Activated T-cell treated with anti-CD3 and anti-CD28 coated beads, Interleukin-2, amount 50 U/mL, for 24 hours (primary cell): Measurements from ENCODE around the gene XXYLT1.

Source experiments
- DNase-seq: peaks from one replicate; pipeline ENCODE4 v3.0.0-alpha.2; 2020
- H3K27ac Mint-ChIP-seq: 2 replicates; pipeline ENCODE4 v1.8.0; 2020; ENCODE audit warnings: mild to moderate bottlenecking, mixed read lengths
- H3K27me3 Mint-ChIP-seq: 2 replicates; pipeline ENCODE4 v1.8.0; 2020; ENCODE audit warnings: mixed read lengths
- H3K36me3 Mint-ChIP-seq: 2 replicates; pipeline ENCODE4 v1.8.0; 2020; ENCODE audit warnings: low read depth, mixed read lengths
- H3K4me1 Mint-ChIP-seq: 2 replicates; pipeline ENCODE4 v1.8.0; 2020; ENCODE audit warnings: low read depth, mixed read lengths
- H3K4me3 Mint-ChIP-seq: 2 replicates; pipeline ENCODE4 v1.8.0; 2020; ENCODE audit warnings: mild to moderate bottlenecking, moderate library complexity, mixed read lengths
- H3K9me3 Mint-ChIP-seq: 2 replicates; pipeline ENCODE4 v1.8.0; 2020; ENCODE audit warnings: mixed read lengths

XXYLT1 gene

GRCh38 chr3:195177422-195178123 lies 93.4 kb downstream of the XXYLT1 start:
- Mint-ChIP-seq H3K36me3 (peaks cover 17% of the 10 kb centered on the region), H3K4me3 (no peak overlapping the region), H3K27me3 (no peaks in the 10 kb centered on the region), H3K9me3 (no peaks in the 10 kb centered on the region), H3K4me1 (peaks cover 22% of the 10 kb centered on the region), H3K27ac (no peak overlapping the region)
- no peak for DNase-seq

GRCh38 chr3:195176776-195177175 lies 94.2 kb downstream of the XXYLT1 start:
- H3K27ac Mint-ChIP-seq, result no peak overlapping the region
- DNase-seq, result no peak
- no peaks in the 10 kb centered on the region for H3K9me3 Mint-ChIP-seq
- no peak overlapping the region for H3K4me3 Mint-ChIP-seq
- H3K27me3 Mint-ChIP-seq, result no peaks in the 10 kb centered on the region
- H3K4me1 Mint-ChIP-seq, result peaks cover 14% of the 10 kb centered on the region
- peaks cover 17% of the 10 kb centered on the region for H3K36me3 Mint-ChIP-seq

- H3K27me3 Mint-ChIP-seq, result no peaks in the 10 kb centered on the region
- H3K9me3 Mint-ChIP-seq, result no peaks in the 10 kb centered on the region
- H3K4me1 Mint-ChIP-seq, result peaks cover 6% of the 10 kb centered on the region
- H3K4me3 Mint-ChIP-seq, result no peak overlapping the region
- DNase-seq, result no peak
- no peak overlapping the region for H3K27ac Mint-ChIP-seq
- H3K36me3 Mint-ChIP-seq, result peaks cover 17% of the 10 kb centered on the region
These were observed 95.3 kb downstream of the XXYLT1 start for GRCh38 chr3:195175476-195176337.

GRCh38 chr3:195175076-195175475 lies 95.9 kb downstream of the XXYLT1 start:
- Mint-ChIP-seq H3K36me3 (peaks cover 15% of the 10 kb centered on the region), H3K9me3 (no peaks in the 10 kb centered on the region), H3K4me3 (no peak overlapping the region), H3K4me1 (peaks cover 6% of the 10 kb centered on the region), H3K27ac (no peak overlapping the region), H3K27me3 (no peaks in the 10 kb centered on the region)
- DNase-seq, result no peak

- no peak overlapping the region for H3K27ac Mint-ChIP-seq
- no peak overlapping the region for H3K4me3 Mint-ChIP-seq
- peaks cover 3% of the 10 kb centered on the region for H3K4me1 Mint-ChIP-seq
- peaks cover 9% of the 10 kb centered on the region for H3K36me3 Mint-ChIP-seq
- no peaks in the 10 kb centered on the region for H3K27me3 Mint-ChIP-seq
- no peaks in the 10 kb centered on the region for H3K9me3 Mint-ChIP-seq
- DNase-seq, result no peak
These were observed 97.3 kb downstream of the XXYLT1 start for GRCh38 chr3:195173657-195174056.

GRCh38 chr3:195172896-195173295 lies 98.1 kb downstream of the XXYLT1 start:
- Mint-ChIP-seq H3K27ac (no peak overlapping the region), H3K27me3 (no peaks in the 10 kb centered on the region), H3K36me3 (peaks cover 8% of the 10 kb centered on the region), H3K4me1 (no peaks in the 10 kb centered on the region), H3K4me3 (no peak overlapping the region), H3K9me3 (no peaks in the 10 kb centered on the region)
- peak; percentile 25 for DNase-seq

GRCh38 chr3:195172039-195172684 lies 98.8 kb downstream of the XXYLT1 start:
- Mint-ChIP-seq H3K36me3 (peaks cover 8% of the 10 kb centered on the region), H3K9me3 (no peaks in the 10 kb centered on the region), H3K27me3 (no peaks in the 10 kb centered on the region), H3K4me3 (no peak overlapping the region), H3K27ac (no peak overlapping the region), H3K4me1 (no peaks in the 10 kb centered on the region)
- peak; percentile 19 for DNase-seq

GRCh38 chr3:195171093-195171873 lies 99.7 kb downstream of the XXYLT1 start:
- DNase-seq, result peak; percentile 8
- Mint-ChIP-seq H3K9me3 (no peaks in the 10 kb centered on the region), H3K4me3 (no peak overlapping the region), H3K36me3 (peaks cover 8% of the 10 kb centered on the region), H3K4me1 (peaks cover 2% of the 10 kb centered on the region), H3K27ac (no peak overlapping the region), H3K27me3 (no peaks in the 10 kb centered on the region)

- H3K27me3 Mint-ChIP-seq, result no peaks in the 10 kb centered on the region
- no peaks in the 10 kb centered on the region for H3K9me3 Mint-ChIP-seq
- peaks cover 6% of the 10 kb centered on the region for H3K36me3 Mint-ChIP-seq
- H3K27ac Mint-ChIP-seq, result no peak overlapping the region
- no peak overlapping the region for H3K4me3 Mint-ChIP-seq
- DNase-seq, result peak; percentile 1
- H3K4me1 Mint-ChIP-seq, result peaks cover 8% of the 10 kb centered on the region
These were observed 100.5 kb downstream of the XXYLT1 start for GRCh38 chr3:195170496-195170895.

- no peak overlapping the region for H3K27ac Mint-ChIP-seq
- no peaks in the 10 kb centered on the region for H3K27me3 Mint-ChIP-seq
These were observed 101.8 kb downstream of the XXYLT1 start for GRCh38 chr3:195169011-195169649.

GRCh38 chr3:195168009-195168762 lies 102.8 kb downstream of the XXYLT1 start:
- no peaks in the 10 kb centered on the region for H3K36me3 Mint-ChIP-seq
- H3K27ac Mint-ChIP-seq, result no peak overlapping the region
- H3K9me3 Mint-ChIP-seq, result no peaks in the 10 kb centered on the region
- H3K4me3 Mint-ChIP-seq, result no peak overlapping the region
- no peaks in the 10 kb centered on the region for H3K27me3 Mint-ChIP-seq
- peaks cover 24% of the 10 kb centered on the region for H3K4me1 Mint-ChIP-seq
- DNase-seq, result peak; percentile 6

More at GRCh38 chr3:195169011-195169649, 101.8 kb downstream of the XXYLT1 start:
- no peaks in the 10 kb centered on the region for H3K36me3 Mint-ChIP-seq
- peaks cover 17% of the 10 kb centered on the region for H3K4me1 Mint-ChIP-seq
- no peaks in the 10 kb centered on the region for H3K9me3 Mint-ChIP-seq
- no peak overlapping the region for H3K4me3 Mint-ChIP-seq
- peak; percentile 14 for DNase-seq

- H3K27me3 Mint-ChIP-seq, result no peaks in the 10 kb centered on the region
- DNase-seq, result no peak
- no peaks in the 10 kb centered on the region for H3K36me3 Mint-ChIP-seq
- H3K4me1 Mint-ChIP-seq, result peaks cover 41% of the 10 kb centered on the region
- no peak overlapping the region for H3K4me3 Mint-ChIP-seq
- no peak overlapping the region for H3K27ac Mint-ChIP-seq
- no peaks in the 10 kb centered on the region for H3K9me3 Mint-ChIP-seq
These were observed 105.2 kb downstream of the XXYLT1 start for GRCh38 chr3:195165790-195166189.

- no peaks in the 10 kb centered on the region for H3K9me3 Mint-ChIP-seq
- no peak overlapping the region for H3K4me3 Mint-ChIP-seq
- peaks cover 41% of the 10 kb centered on the region for H3K4me1 Mint-ChIP-seq
- H3K36me3 Mint-ChIP-seq, result no peaks in the 10 kb centered on the region
- DNase-seq, result no peak
- no peak overlapping the region for H3K27ac Mint-ChIP-seq
- H3K27me3 Mint-ChIP-seq, result no peaks in the 10 kb centered on the region
These were observed 105.7 kb downstream of the XXYLT1 start for GRCh38 chr3:195165265-195165609.
